SK-N-MC (cell line): ENCODE data around the gene USB1.

Source experiments
- EZH2 ChIP-seq: fragments of 200-600 bp; sonication (generic); IDR thresholded peaks from one replicate; pipeline ENCODE4 v1.6.1; 2017; ENCODE audit warnings: antibody characterized with exemption
- FOXP2 ChIP-seq: optimal IDR thresholded peaks from 2 replicates; pipeline ENCODE3; 2011; ENCODE audit warnings: mild to moderate bottlenecking, moderate library complexity; ENCODE audit not compliant: insufficient read depth; ENCODE audit errors: extremely low read length, control extremely low read depth
- POLR2AphosphoS5 ChIP-seq: IDR thresholded peaks from 2 replicates; pipeline ENCODE4 v1.6.1; 2012; ENCODE audit warnings: mild to moderate bottlenecking, low read depth, low read length, borderline replicate concordance

DNA sequence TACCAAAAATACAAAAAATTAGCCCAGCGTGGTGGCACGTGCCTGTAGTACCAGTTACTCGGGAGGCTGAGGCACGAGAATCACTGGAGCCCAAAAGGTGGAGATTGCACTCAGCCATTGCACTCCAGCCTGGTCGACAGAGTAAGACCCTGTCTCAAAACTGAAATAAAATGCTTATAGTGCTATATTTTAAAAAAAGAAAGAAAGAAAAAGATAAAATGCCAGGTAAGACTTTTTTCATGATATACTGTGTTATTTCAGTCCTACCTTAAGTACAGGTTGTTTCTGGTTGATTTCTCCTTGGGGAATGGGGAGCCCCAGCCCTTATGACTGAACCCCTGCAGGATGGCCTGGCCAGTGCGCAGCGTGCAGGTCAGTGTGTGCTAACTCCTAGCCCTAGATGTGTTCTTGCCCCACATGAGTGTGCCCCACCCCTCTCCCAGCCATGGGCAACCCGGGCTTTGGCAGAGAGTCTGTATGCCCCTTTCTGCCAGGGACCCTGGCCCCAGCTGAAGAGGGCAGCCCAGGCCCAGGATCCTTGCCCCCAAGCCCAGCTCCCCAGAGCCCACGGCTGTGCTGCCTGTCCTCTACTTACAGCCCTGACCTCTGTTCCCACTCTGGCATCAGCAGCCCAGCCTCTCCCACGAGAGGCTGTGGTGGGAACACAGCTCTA is 31.6 kb upstream of the USB1 start:
- TF ChIP-seq POLR2AphosphoS5, result no peak
- TF ChIP-seq FOXP2, result no peak
- TF ChIP-seq EZH2, result no peak
